Testis (tissue), 2 donors: Measurements from ENCODE around the gene WDR27.

Experiments
- CTCF ChIP-seq, 3 experiments: fragments of 450-650 bp in 2 of 3; fragments of 200-600 bp in 1 of 3; sonication (generic) in 1 of 3; IDR thresholded peaks; one replicate each; pipeline ENCODE4 v1.5.1; 2016 to 2019; ENCODE audit warnings: antibody characterized with exemption in 3 of 3, mild to moderate bottlenecking in 2 of 3, moderate library complexity in 1 of 3
- POLR2A ChIP-seq: fragments of 450-650 bp; IDR thresholded peaks from one replicate; pipeline ENCODE4 v1.6.1; 2017; ENCODE audit warnings: antibody characterized with exemption, mild to moderate bottlenecking, moderate library complexity

GRCh38 chr6:169647637-169648036 is 54.2 kb downstream of the WDR27 start:
- TF ChIP-seq POLR2A = no peak
- no peak for TF ChIP-seq CTCF (IDR thresholded peaks at IDR 0.05)
